Breast epithelium (tissue), 3 donors: Measurements from ENCODE around the gene BABAM2.

Experiments used
- POLR2A ChIP-seq: fragments of 450-650 bp; IDR thresholded peaks from one replicate; pipeline ENCODE4 v1.6.1; 2016; ENCODE audit warnings: antibody characterized with exemption, mild to moderate bottlenecking, moderate library complexity
- POLR2AphosphoS5 ChIP-seq, 3 donors: sonication (generic); formaldehyde crosslinking; IDR thresholded peaks; one replicate each; pipeline ENCODE4 v1.6.1; 2017; ENCODE audit warnings: antibody characterized with exemption in 3 of 3
- TF ChIP-seq, protein P1 (sequence below), 3 donors: fragments of 450-650 bp; IDR thresholded peaks; one replicate each; pipeline ENCODE4 v1.5.1; 2016 to 2017; ENCODE audit warnings: antibody characterized with exemption in 3 of 3, mild to moderate bottlenecking in 3 of 3, moderate library complexity in 3 of 3

- TF ChIP-seq, protein P1, sequence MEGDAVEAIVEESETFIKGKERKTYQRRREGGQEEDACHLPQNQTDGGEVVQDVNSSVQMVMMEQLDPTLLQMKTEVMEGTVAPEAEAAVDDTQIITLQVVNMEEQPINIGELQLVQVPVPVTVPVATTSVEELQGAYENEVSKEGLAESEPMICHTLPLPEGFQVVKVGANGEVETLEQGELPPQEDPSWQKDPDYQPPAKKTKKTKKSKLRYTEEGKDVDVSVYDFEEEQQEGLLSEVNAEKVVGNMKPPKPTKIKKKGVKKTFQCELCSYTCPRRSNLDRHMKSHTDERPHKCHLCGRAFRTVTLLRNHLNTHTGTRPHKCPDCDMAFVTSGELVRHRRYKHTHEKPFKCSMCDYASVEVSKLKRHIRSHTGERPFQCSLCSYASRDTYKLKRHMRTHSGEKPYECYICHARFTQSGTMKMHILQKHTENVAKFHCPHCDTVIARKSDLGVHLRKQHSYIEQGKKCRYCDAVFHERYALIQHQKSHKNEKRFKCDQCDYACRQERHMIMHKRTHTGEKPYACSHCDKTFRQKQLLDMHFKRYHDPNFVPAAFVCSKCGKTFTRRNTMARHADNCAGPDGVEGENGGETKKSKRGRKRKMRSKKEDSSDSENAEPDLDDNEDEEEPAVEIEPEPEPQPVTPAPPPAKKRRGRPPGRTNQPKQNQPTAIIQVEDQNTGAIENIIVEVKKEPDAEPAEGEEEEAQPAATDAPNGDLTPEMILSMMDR (IDR thresholded peaks at IDR 0.05) = no peak
- TF ChIP-seq POLR2AphosphoS5 (IDR thresholded peaks at IDR 0.05) (no peak), POLR2A (no peak)
Measured at GRCh38 chr2:28210535-28210934, 320.0 kb downstream of the BABAM2 start.
